Lower lobe of right lung (tissue), 2 donors: ENCODE measurements around the gene MT1G. TPM values are rescaled to one million over a fixed set of nuclear protein-coding genes. Genes with fewer than 3 reads are reported as not detected.

Experiments
- ATAC-seq, 2 donors: fragments of 200-7000 bp; cut with Tn5 transposase; one replicate each; pipeline ENCODE4 v1.9.1; 2020 to 2022; ENCODE audit warnings: mild to moderate bottlenecking in 2 of 2, moderate library complexity in 2 of 2
- DNase-seq: peaks from one replicate; pipeline ENCODE4 v3.0.0-alpha.2; 2020
- H3K27ac ChIP-seq: fragments of 200-600 bp; one replicate; pipeline ENCODE4 v1.8.0; 2022
- H3K27me3 ChIP-seq: fragments of 200-600 bp; one replicate; pipeline ENCODE4 v1.8.0; 2022; ENCODE audit warnings: low read depth
- H3K36me3 ChIP-seq: fragments of 200-600 bp; one replicate; pipeline ENCODE4 v1.8.0; 2022; ENCODE audit warnings: mild to moderate bottlenecking
- H3K4me1 ChIP-seq: fragments of 200-600 bp; one replicate; pipeline ENCODE4 v1.8.0; 2022
- H3K4me3 ChIP-seq: fragments of 200-600 bp; one replicate; pipeline ENCODE4 v1.8.0; 2022; ENCODE audit warnings: mild to moderate bottlenecking
- H3K9me3 ChIP-seq: fragments of 200-600 bp; one replicate; pipeline ENCODE4 v1.8.0; 2022
- CTCF ChIP-seq: fragments of 200-600 bp; IDR thresholded peaks from one replicate; pipeline ENCODE4 v1.8.0; 2022; ENCODE audit warnings: antibody characterized with exemption, mild to moderate bottlenecking
- intact Hi-C: fragments of 100-400 bp; cut with DNase I; formaldehyde crosslinking; loops from one replicate; pipeline ENCODE4 v1.11.0; 2022
- total RNA-seq: library from RNA; stranded (reverse); fragmentation: NEBNext Ultra II Directional; extraction: Animal tissue kit (Norgen Biotek cat#: 25700); gene quantifications from one replicate; pipeline ENCODE4 v1.2.1, GENCODE V29; 2021
- donor health status: DM: no; HTN: yes; CAD: no; lungs with severe emphysema.

Gene MT1G
- total RNA-seq, 1 donor from 2014 or later, result 25.3 TPM

GRCh38 chr16:56710181-56710737 is 42.4 kb upstream of the MT1G start:
- intact Hi-C loops, result no loop called here
- Histone ChIP-seq H3K27ac (no peak overlapping the region), H3K4me1 (no peaks in the 10 kb centered on the region), H3K4me3 (no peak overlapping the region), H3K9me3 (no peaks in the 10 kb centered on the region), H3K27me3 (no peaks in the 10 kb centered on the region), H3K36me3 (no peaks in the 10 kb centered on the region)
- no peak for ATAC-seq
- no peak for TF ChIP-seq CTCF
- DNase-seq, result no peak

DNA sequence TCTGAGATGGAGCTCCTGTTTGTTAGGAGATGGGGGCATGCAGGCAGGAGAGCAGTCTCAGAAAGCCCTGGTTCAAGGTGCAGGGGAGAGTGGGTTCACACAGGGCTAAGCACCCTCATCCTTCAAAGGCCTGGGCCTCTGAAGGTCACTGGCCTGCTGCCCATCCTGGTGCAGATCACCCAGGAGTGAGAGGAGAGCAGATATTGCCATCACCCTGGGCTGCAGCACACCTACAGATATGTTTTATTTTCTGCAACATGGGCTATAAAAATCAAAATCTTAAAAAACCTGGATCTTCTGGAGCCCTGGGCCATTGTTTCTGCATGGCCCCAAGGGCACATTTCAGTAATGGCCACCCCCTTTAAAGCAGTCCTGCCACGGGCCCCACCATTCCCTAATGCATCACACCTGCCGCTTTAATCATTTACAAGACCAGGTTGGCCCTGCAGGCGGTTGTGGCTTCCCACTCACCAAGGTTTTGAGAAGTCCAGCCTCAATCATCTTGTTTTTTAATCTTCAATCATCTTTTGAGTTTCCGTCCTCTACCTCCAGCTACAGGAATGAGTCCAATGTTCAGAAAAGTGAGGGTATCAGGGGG is 41.7 kb upstream of the MT1G start:
- Histone ChIP-seq H3K27me3 (no peaks in the 10 kb centered on the region), H3K4me1 (no peaks in the 10 kb centered on the region), H3K4me3 (no peak overlapping the region), H3K9me3 (no peaks in the 10 kb centered on the region), H3K36me3 (no peaks in the 10 kb centered on the region), H3K27ac (no peak overlapping the region)
- DNase-seq, result no peak
- TF ChIP-seq CTCF, result no peak
- ATAC-seq, result no peak
- intact Hi-C loops, result loop anchor here (10.0 kb wide), 1 partner anchor 195 kb away; no protein-coding TSS in a partner anchor

DNA sequence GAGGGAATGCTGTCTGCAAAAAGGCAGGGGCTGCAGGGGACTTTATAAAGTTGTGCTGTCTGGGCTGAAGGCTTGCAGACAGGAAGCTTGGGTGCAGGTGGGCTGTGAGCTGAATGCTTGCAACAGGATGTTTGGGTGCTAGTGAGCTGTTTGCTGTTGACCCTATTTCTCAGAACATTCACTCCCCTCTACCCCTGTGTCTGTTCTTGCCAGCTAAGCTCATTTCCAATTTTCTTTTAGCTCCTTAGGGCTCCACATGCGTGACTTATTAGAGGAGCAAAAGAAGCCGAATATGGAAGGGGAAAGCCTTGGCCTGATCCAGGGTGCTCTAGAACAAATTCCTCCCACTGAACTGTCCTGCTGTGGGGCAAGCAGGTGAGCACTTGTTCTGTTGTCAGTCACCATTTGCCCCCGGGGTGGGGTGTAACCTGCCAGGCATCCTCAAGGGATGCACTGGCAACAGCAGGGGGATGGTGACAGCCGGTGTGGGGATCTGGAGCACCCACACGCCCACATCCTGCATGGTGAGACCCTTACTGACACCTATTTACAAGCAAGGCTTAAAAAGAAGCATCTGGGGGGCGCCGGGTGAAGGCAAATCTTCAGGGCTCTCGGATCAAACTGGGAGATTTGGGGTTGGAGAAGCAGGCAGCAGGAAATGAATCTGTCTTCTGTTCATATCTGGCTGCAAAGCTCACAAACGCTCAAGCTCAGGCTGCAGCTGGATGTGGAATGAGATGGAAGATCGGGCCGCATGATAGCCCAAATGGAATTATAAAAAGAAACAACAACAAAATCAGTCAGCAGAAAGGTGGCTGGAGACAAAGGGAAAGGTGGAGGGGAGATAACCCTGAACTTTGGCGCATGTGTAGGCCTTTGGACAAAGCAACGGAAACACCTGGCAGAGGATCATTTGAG is 40.9 kb upstream of the MT1G start:
- DNase-seq, result no peak
- Histone ChIP-seq H3K4me1 (no peaks in the 10 kb centered on the region), H3K27me3 (no peaks in the 10 kb centered on the region), H3K9me3 (no peaks in the 10 kb centered on the region), H3K4me3 (no peak overlapping the region), H3K36me3 (no peaks in the 10 kb centered on the region), H3K27ac (no peak overlapping the region)
- no peak for TF ChIP-seq CTCF
- intact Hi-C loops, result loop anchor here (10.0 kb wide), 1 partner anchor 194 kb away; no protein-coding TSS in a partner anchor
- ATAC-seq, result no peak

GRCh38 chr16:56702836-56703235 is 35.0 kb upstream of the MT1G start:
- no peak for DNase-seq
- Histone ChIP-seq H3K27me3 (no peaks in the 10 kb centered on the region), H3K4me1 (peaks cover 10% of the 10 kb centered on the region), H3K9me3 (no peaks in the 10 kb centered on the region), H3K4me3 (no peak overlapping the region), H3K27ac (no peak overlapping the region), H3K36me3 (no peaks in the 10 kb centered on the region)
- intact Hi-C loops, result loop anchor here (10.0 kb wide), 1 partner anchor 188 kb away; no protein-coding TSS in a partner anchor
- no peak for TF ChIP-seq CTCF
- no peak for ATAC-seq

DNA sequence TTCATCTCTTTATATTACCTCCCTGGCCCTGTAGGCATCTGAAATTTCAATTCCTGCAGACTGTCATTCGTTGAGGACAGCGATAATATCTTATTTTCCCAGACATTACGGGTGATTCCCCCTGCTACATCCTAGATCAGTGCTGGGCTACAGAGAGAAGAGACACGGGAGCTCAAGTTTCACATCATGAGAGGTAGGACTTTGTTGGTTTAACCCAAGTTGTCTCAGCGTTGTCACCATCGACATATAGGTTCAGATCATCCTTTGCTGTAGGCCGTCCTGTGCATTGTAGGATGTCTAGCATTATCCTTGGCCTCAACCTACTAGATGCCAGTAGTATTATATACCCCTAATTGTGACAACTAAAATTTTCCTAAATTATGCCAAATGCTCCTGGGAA is 33.7 kb upstream of the MT1G start:
- intact Hi-C loops, result loop anchor here (10.0 kb wide), 1 partner anchor 187 kb away; no protein-coding TSS in a partner anchor
- no peak for ATAC-seq

More for the DNA sequence above, 33.7 kb upstream of the MT1G start:
- Histone ChIP-seq H3K36me3 (no peaks in the 10 kb centered on the region), H3K4me1 (peaks cover 10% of the 10 kb centered on the region), H3K4me3 (no peak overlapping the region), H3K9me3 (no peaks in the 10 kb centered on the region), H3K27me3 (no peaks in the 10 kb centered on the region), H3K27ac (no peak overlapping the region)
- no peak for TF ChIP-seq CTCF
- no peak for DNase-seq
